ENCODE measurements around the gene ZDHHC7.

GRCh38 chr16:84963066-84963465 is 48.3 kb downstream of the ZDHHC7 start:
- no peak for TF ChIP-seq CTCF (IDR thresholded peaks at IDR 0.05)
- no peak for TF ChIP-seq POLR2A (IDR thresholded peaks at IDR 0.05)

Data from upper lobe of left lung (tissue), 4 donors.